BLaER1 treated with 17β-estradiol and CSF1 and Interleukin-3, amounts not matched to agents 10 nM and 100 nM (cell line): Measurements from ENCODE around the gene EYA4.

Experiments
- H3K27ac ChIP-seq, 11 experiments: shearing (Covaris generic); formaldehyde crosslinking; 2 replicates each; pipeline ENCODE4 v1.8.1; 2022
- H3K27me3 ChIP-seq, 11 experiments: shearing (Covaris generic); formaldehyde crosslinking; 2 replicates each; pipeline ENCODE4 v1.8.1; 2022
- H3K36me3 ChIP-seq, 11 experiments: shearing (Covaris generic); formaldehyde crosslinking; 2 replicates each; pipeline ENCODE4 v1.8.1; 2022
- H3K4me1 ChIP-seq, 10 experiments: shearing (Covaris generic); formaldehyde crosslinking; 2 replicates each; pipeline ENCODE4 v1.8.1; 2022
- H3K4me2 ChIP-seq, 11 experiments: shearing (Covaris generic); formaldehyde crosslinking; 2 replicates each; pipeline ENCODE4 v1.8.1; 2022
- H3K4me3 ChIP-seq, 10 experiments: shearing (Covaris generic); formaldehyde crosslinking; 2 replicates each; pipeline ENCODE4 v1.8.1; 2022
- H3K9ac ChIP-seq, 11 experiments: shearing (Covaris generic); formaldehyde crosslinking; 2 replicates each; pipeline ENCODE4 v1.8.1; 2022
- H3K9me3 ChIP-seq, 11 experiments: shearing (Covaris generic); formaldehyde crosslinking; replicated peaks in 1 of 11; 2 replicates each; pipeline ENCODE4 v1.8.1; 2022
- H4K20me1 ChIP-seq, 11 experiments: shearing (Covaris generic); formaldehyde crosslinking; 2 replicates each; pipeline ENCODE4 v1.8.1; 2022
- Cebpa-rat ChIP-seq, 11 experiments: shearing (Covaris generic); IDR thresholded peaks; 2 replicates each; pipeline ENCODE4 v1.8.1; 2022

EYA4 gene

GRCh38 chr6:133432021-133432989 lies 191.1 kb downstream of the EYA4 start:
- Histone ChIP-seq H3K27me3 (no peaks in the 10 kb centered on the region), H3K36me3 (0 out of 22 replicates have a peak, but pooled peaks cover 0 to 12% (median 0%) of the 10 kb centered on the region in 11 experiments), H3K4me1 (peaks cover 5 to 50% (median 29%) of the 10 kb centered on the region in 10 experiments; a peak in 17 of 20 replicates), H3K9ac (no peak overlapping the region; a peak in 1 of 22 replicates), H3K4me2 (peak overlapping the region in 10 of 11 experiments; percentile 25 to 82 (median 65); a peak in 18 of 22 replicates), H3K27ac (peak overlapping the region in 4 of 11 experiments; percentile 6 to 44 (median 24); a peak in 4 of 22 replicates), H3K9me3 (peaks cover 0 to 30% (median 16%) of the 10 kb centered on the region in 11 experiments; a peak in 9 of 22 replicates), H3K4me3 (no peak overlapping the region), H4K20me1 (no peaks in the 10 kb centered on the region)
- no peak for TF ChIP-seq Cebpa-rat (IDR thresholded peaks at IDR 0.05)

GRCh38 chr6:133435065-133435728 lies 194.0 kb downstream of the EYA4 start:
- Histone ChIP-seq H4K20me1 (no peaks in the 10 kb centered on the region), H3K36me3 (0 out of 22 replicates have a peak, but pooled peaks cover 0 to 4% (median 0%) of the 10 kb centered on the region in 11 experiments), H3K9ac (no peak overlapping the region), H3K27ac (no peak overlapping the region; a peak in 1 of 22 replicates), H3K27me3 (no peaks in the 10 kb centered on the region), H3K4me1 (peaks cover 5 to 51% (median 29%) of the 10 kb centered on the region in 10 experiments; a peak in 17 of 20 replicates), H3K9me3 (peaks cover 0 to 21% (median 13%) of the 10 kb centered on the region in 11 experiments; a peak in 13 of 22 replicates), H3K4me3 (no peak overlapping the region), H3K4me2 (peak overlapping the region in 9 of 11 experiments; percentile 11 to 66 (median 37); a peak in 13 of 22 replicates)
- TF ChIP-seq Cebpa-rat (IDR thresholded peaks at IDR 0.05): no peak

GRCh38 chr6:133436652-133437051 lies 195.5 kb downstream of the EYA4 start:
- no peaks in the 10 kb centered on the region for H3K27me3 ChIP-seq
- no peak overlapping the region for H3K27ac ChIP-seq
- H3K4me1 ChIP-seq: peaks cover 5 to 49% (median 25%) of the 10 kb centered on the region in 10 experiments; a peak in 17 of 20 replicates
- H3K4me2 ChIP-seq: no peak overlapping the region
- no peak overlapping the region for H3K4me3 ChIP-seq
- 0 out of 22 replicates have a peak, but pooled peaks cover 0 to 4% (median 0%) of the 10 kb centered on the region in 11 experiments for H3K36me3 ChIP-seq
- TF ChIP-seq Cebpa-rat (IDR thresholded peaks at IDR 0.05): no peak
- H3K9me3 ChIP-seq: peaks cover 0 to 21% (median 12%) of the 10 kb centered on the region in 11 experiments; a peak in 12 of 22 replicates
- no peak overlapping the region for H3K9ac ChIP-seq
- no peaks in the 10 kb centered on the region for H4K20me1 ChIP-seq

GRCh38 chr6:133441491-133441890 lies 200.3 kb downstream of the EYA4 start:
- no peaks in the 10 kb centered on the region for H4K20me1 ChIP-seq
- no peak overlapping the region for H3K27ac ChIP-seq
- H3K9ac ChIP-seq: no peak overlapping the region
- peaks cover 0 to 10% (median 0%) of the 10 kb centered on the region in 10 experiments; a peak in 4 of 20 replicates for H3K4me1 ChIP-seq
- H3K4me2 ChIP-seq: no peak overlapping the region
- H3K9me3 ChIP-seq: peaks cover 4 to 36% (median 23%) of the 10 kb centered on the region in 11 experiments; a peak in 17 of 22 replicates
- no peak for TF ChIP-seq Cebpa-rat (IDR thresholded peaks at IDR 0.05)
- H3K27me3 ChIP-seq: no peaks in the 10 kb centered on the region
- peaks cover 0 to 16% (median 0%) of the 10 kb centered on the region in 11 experiments; a peak in 1 of 22 replicates for H3K36me3 ChIP-seq
- no peak overlapping the region for H3K4me3 ChIP-seq

GRCh38 chr6:133446789-133447188 lies 205.6 kb downstream of the EYA4 start:
- no peaks in the 10 kb centered on the region for H3K27me3 ChIP-seq
- peaks cover 0 to 22% (median 9%) of the 10 kb centered on the region in 11 experiments; a peak in 14 of 22 replicates for H3K9me3 ChIP-seq
- no peak overlapping the region for H3K27ac ChIP-seq
- no peak overlapping the region for H3K4me3 ChIP-seq
- H3K4me1 ChIP-seq: 0 out of 20 replicates have a peak, but pooled peaks cover 0 to 4% (median 0%) of the 10 kb centered on the region in 10 experiments
- H3K4me2 ChIP-seq: no peak overlapping the region
- H3K9ac ChIP-seq: no peak overlapping the region
- TF ChIP-seq Cebpa-rat (IDR thresholded peaks at IDR 0.05): no peak
- peaks cover 0 to 26% (median 0%) of the 10 kb centered on the region in 11 experiments; a peak in 1 of 22 replicates for H3K36me3 ChIP-seq
- no peaks in the 10 kb centered on the region for H4K20me1 ChIP-seq

- no peak overlapping the region for H3K27ac ChIP-seq
- H3K36me3 ChIP-seq: peaks cover 0 to 28% (median 0%) of the 10 kb centered on the region in 11 experiments; a peak in 1 of 22 replicates
- no peak overlapping the region for H3K4me2 ChIP-seq
- no peak overlapping the region for H3K9ac ChIP-seq
- peaks cover 0 to 15% (median 9%) of the 10 kb centered on the region in 11 experiments; a peak in 13 of 22 replicates for H3K9me3 ChIP-seq
- no peak overlapping the region for H3K4me3 ChIP-seq
- H3K4me1 ChIP-seq: 0 out of 20 replicates have a peak, but pooled peaks cover 0 to 4% (median 0%) of the 10 kb centered on the region in 10 experiments
- TF ChIP-seq Cebpa-rat (IDR thresholded peaks at IDR 0.05): no peak
- H3K27me3 ChIP-seq: no peaks in the 10 kb centered on the region
- no peaks in the 10 kb centered on the region for H4K20me1 ChIP-seq
Observed at GRCh38 chr6:133447924-133448323, 206.8 kb downstream of the EYA4 start.

- no peak for TF ChIP-seq Cebpa-rat (IDR thresholded peaks at IDR 0.05)
- no peaks in the 10 kb centered on the region for H4K20me1 ChIP-seq
- H3K9me3 ChIP-seq: no peaks in the 10 kb centered on the region
- peaks cover 0 to 16% (median 0%) of the 10 kb centered on the region in 11 experiments; a peak in 5 of 22 replicates for H3K36me3 ChIP-seq
- H3K27ac ChIP-seq: no peak overlapping the region
- no peak overlapping the region for H3K4me2 ChIP-seq
- no peak overlapping the region for H3K9ac ChIP-seq
- H3K4me1 ChIP-seq: no peaks in the 10 kb centered on the region
- H3K27me3 ChIP-seq: no peaks in the 10 kb centered on the region
- no peak overlapping the region for H3K4me3 ChIP-seq
Observed at GRCh38 chr6:133456439-133456838, 215.3 kb downstream of the EYA4 start.

GRCh38 chr6:133456944-133457343 lies 215.8 kb downstream of the EYA4 start:
- Histone ChIP-seq H3K27ac (no peak overlapping the region), H3K4me3 (no peak overlapping the region), H3K9ac (no peak overlapping the region), H3K9me3 (no peaks in the 10 kb centered on the region), H4K20me1 (no peaks in the 10 kb centered on the region), H3K36me3 (peaks cover 0 to 20% (median 0%) of the 10 kb centered on the region in 11 experiments; a peak in 9 of 22 replicates), H3K27me3 (no peaks in the 10 kb centered on the region), H3K4me2 (no peak overlapping the region), H3K4me1 (no peaks in the 10 kb centered on the region)
- no peak for TF ChIP-seq Cebpa-rat (IDR thresholded peaks at IDR 0.05)
